Measurements from ENCODE around the gene GTPBP10. TPM values are rescaled to one million over a fixed set of nuclear protein-coding genes. Genes with fewer than 3 reads are reported as not detected.
A peak's percentile ranks its signal among the peaks of the same experiment; 100 is the strongest.

GTPBP10 gene
- polyA plus RNA-seq, 1 donor (not counting 4 experiments of a cell fraction or from before 2014, with no cell fraction given): 26.6 TPM

- Histone ChIP-seq H3K27me3 (ENCODE audit: control insufficient read depth, extremely low read depth, insufficient read depth, low read length) (no peaks in the 10 kb centered on the region), H3K9ac (ENCODE audit: control insufficient read depth, extremely low read depth, insufficient read depth, low read length) (no peak overlapping the region), H3K79me2 (ENCODE audit: control insufficient read depth, insufficient read depth, low read length) (no peaks in the 10 kb centered on the region), H3K4me2 (ENCODE audit: control insufficient read depth, extremely low read depth, insufficient read depth, low read depth, low read length) (peak overlapping the region; percentile 29), H3K27ac (ENCODE audit: control insufficient read depth, insufficient read depth, low read length) (no peak overlapping the region), H3K9me1 (ENCODE audit: control insufficient read depth, extremely low read depth, insufficient read depth, low read length) (no peaks in the 10 kb centered on the region), H3K4me1 (ENCODE audit: control insufficient read depth, extremely low read depth, insufficient read depth, low read length) (no peaks in the 10 kb centered on the region), H3K4me3 (ENCODE audit: control insufficient read depth in 2 of 3, extremely low read depth in 1 of 3, insufficient read depth in 2 of 3, low read depth in 1 of 3, low read length in 3 of 3) (no peak overlapping the region), H3K36me3 (ENCODE audit: control insufficient read depth in 2 of 2, extremely low read depth in 1 of 2, insufficient read depth in 2 of 2, low read length in 2 of 2) (no peaks in the 10 kb centered on the region), H3K9me3 (ENCODE audit: control insufficient read depth, low read depth, low read length) (peaks cover 10% of the 10 kb centered on the region), H4K20me1 (ENCODE audit: control insufficient read depth, extremely low read depth, insufficient read depth, low read length) (no peaks in the 10 kb centered on the region), H2AFZ (ENCODE audit: control insufficient read depth, low read length) (peak overlapping the region; percentile 26)
- TF ChIP-seq EZH2 (IDR thresholded peaks at IDR 0.05; ENCODE audit: low read length) (no peak), CTCF (optimal IDR thresholded peaks at IDR 0.05 in 1 of 3, IDR thresholded peaks at IDR 0.05 in 1 of 3, conservative IDR thresholded peaks at IDR 0.05 in 1 of 3; ENCODE audit: extremely low read depth in 1 of 3, insufficient read depth in 2 of 3, low read length in 3 of 3) (no peak)
- no peak for FAIRE-seq
- no peak for DNase-seq (ENCODE audit: low read depth, low spot score)
- dilution Hi-C loops (cut with MboI; ENCODE audit: extremely low pct_ligation_motif_present, low sequenced_read_pairs): no loop called here
Observed at GRCh38 chr7:90432752-90433151, 86.2 kb downstream of the GTPBP10 start.

- H3K27ac ChIP-seq (ENCODE audit: control insufficient read depth, insufficient read depth, low read length): no peak overlapping the region
- H3K79me2 ChIP-seq (ENCODE audit: control insufficient read depth, insufficient read depth, low read length): no peaks in the 10 kb centered on the region
- no peaks in the 10 kb centered on the region for H3K9me1 ChIP-seq (ENCODE audit: control insufficient read depth, extremely low read depth, insufficient read depth, low read length)
- H3K4me3 ChIP-seq (ENCODE audit: control insufficient read depth in 2 of 3, extremely low read depth in 1 of 3, insufficient read depth in 2 of 3, low read depth in 1 of 3, low read length in 3 of 3): no peak overlapping the region
- H3K9ac ChIP-seq (ENCODE audit: control insufficient read depth, extremely low read depth, insufficient read depth, low read length): no peak overlapping the region
- H2AFZ ChIP-seq (ENCODE audit: control insufficient read depth, low read length): peak overlapping the region; percentile 27
- H3K36me3 ChIP-seq (ENCODE audit: control insufficient read depth in 2 of 2, extremely low read depth in 1 of 2, insufficient read depth in 2 of 2, low read length in 2 of 2): no peaks in the 10 kb centered on the region
- DNase-seq (ENCODE audit: low read depth, low spot score) (no peak), FAIRE-seq (no peak)
- TF ChIP-seq CTCF (optimal IDR thresholded peaks at IDR 0.05 in 1 of 3, IDR thresholded peaks at IDR 0.05 in 1 of 3, conservative IDR thresholded peaks at IDR 0.05 in 1 of 3; ENCODE audit: extremely low read depth in 1 of 3, insufficient read depth in 2 of 3, low read length in 3 of 3): peak in 1 of 3 experiments; percentile 44
- TF ChIP-seq EZH2 (IDR thresholded peaks at IDR 0.05; ENCODE audit: low read length): no peak
- H4K20me1 ChIP-seq (ENCODE audit: control insufficient read depth, extremely low read depth, insufficient read depth, low read length): no peaks in the 10 kb centered on the region
- dilution Hi-C loops (cut with MboI; ENCODE audit: extremely low pct_ligation_motif_present, low sequenced_read_pairs): no loop called here
- peaks cover 10% of the 10 kb centered on the region for H3K9me3 ChIP-seq (ENCODE audit: control insufficient read depth, low read depth, low read length)
- H3K4me2 ChIP-seq (ENCODE audit: control insufficient read depth, extremely low read depth, insufficient read depth, low read depth, low read length): peak overlapping the region; percentile 29
- no peaks in the 10 kb centered on the region for H3K4me1 ChIP-seq (ENCODE audit: control insufficient read depth, extremely low read depth, insufficient read depth, low read length)
- no peaks in the 10 kb centered on the region for H3K27me3 ChIP-seq (ENCODE audit: control insufficient read depth, extremely low read depth, insufficient read depth, low read length)
Observed at GRCh38 chr7:90433221-90433620, 86.7 kb downstream of the GTPBP10 start.

Other genes starting within 250 kb of the GTPBP10 start
- 7.7 to 19.0 TPM (median 16.7 TPM) in 3 replicates for gene STEAP1, start 192.2 kb upstream of the GTPBP10 start, polyA plus RNA-seq
- gene STEAP2, start 135.0 kb upstream of the GTPBP10 start, polyA plus RNA-seq: 2.0 to 3.9 TPM (median 3.4 TPM) in 3 replicates
- 0.35 to 1.6 TPM (median 0.67 TPM) in 3 replicates for gene CFAP69, start 101.5 kb upstream of the GTPBP10 start, polyA plus RNA-seq
- not detected in 3 replicates for gene FAM237B, start 25.4 kb upstream of the GTPBP10 start, polyA plus RNA-seq
- gene CLDN12, start 56.7 kb downstream of the GTPBP10 start, polyA plus RNA-seq: 59.5 to 71.5 TPM (median 62.5 TPM) in 3 replicates
- not detected in 3 replicates for gene PTTG1IP2, start 122.9 kb downstream of the GTPBP10 start, polyA plus RNA-seq
- 3.5 to 4.0 TPM (median 3.7 TPM) in 3 replicates for gene CDK14, start 249.6 kb downstream of the GTPBP10 start, polyA plus RNA-seq

Measured in keratinocyte (primary cell).